ENCODE data around the gene IDI2.
"Not testable (repeated sequence)": the region's sequence is repeated elsewhere in the genome, so short reads cannot be mapped to it uniquely, and the experiment has no call there.

IDI2 gene

DNA sequence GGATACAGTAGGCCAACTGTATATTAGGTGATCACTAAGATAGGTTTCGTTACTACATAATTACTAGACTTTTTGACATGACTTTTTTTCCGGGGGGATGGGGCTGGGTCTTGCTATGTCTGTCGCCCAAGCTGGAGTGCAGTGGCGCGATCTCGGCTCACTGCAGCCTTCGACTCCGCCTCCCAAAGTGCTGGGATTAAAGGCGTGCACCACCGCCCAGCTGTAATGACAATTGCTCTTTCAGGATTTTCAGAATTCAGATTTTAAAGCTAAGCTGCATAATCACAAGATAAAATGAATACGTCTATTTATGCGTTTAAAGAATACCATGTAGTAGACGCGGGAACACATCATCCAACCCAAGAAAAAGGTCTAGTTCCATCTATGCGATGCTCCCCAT lies 22.3 kb upstream of the IDI2 start:
- DNase-seq (ENCODE audit: low read depth in 2 of 2): no peak

GRCh38 chr10:1045415-1045814 lies 19.8 kb upstream of the IDI2 start:
- no peak for DNase-seq (ENCODE audit: low read depth in 2 of 2)

GRCh38 chr10:1044964-1045363 lies 19.3 kb upstream of the IDI2 start:
- no peak for DNase-seq (ENCODE audit: low read depth in 2 of 2)

DNA sequence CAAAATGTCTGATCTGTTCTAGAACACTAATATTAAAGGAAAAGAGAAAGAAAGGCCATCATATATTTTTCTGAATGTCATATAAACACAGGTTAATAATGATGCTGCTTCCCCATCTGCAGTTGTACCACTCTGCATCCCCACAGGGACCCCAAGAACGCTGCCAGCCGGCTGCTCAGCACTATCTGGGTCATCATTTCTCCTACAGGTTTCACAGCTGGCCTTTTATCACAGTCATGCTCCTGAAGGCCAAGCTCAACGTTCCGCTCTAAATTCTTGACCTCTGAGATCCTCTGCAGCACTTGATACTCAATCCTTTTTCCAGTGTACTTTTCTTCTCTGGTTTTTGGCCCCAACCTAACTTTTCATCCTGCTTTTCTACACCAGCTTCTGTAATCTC lies 18.5 kb upstream of the IDI2 start:
- no peak for DNase-seq (ENCODE audit: low read depth in 2 of 2)

DNA sequence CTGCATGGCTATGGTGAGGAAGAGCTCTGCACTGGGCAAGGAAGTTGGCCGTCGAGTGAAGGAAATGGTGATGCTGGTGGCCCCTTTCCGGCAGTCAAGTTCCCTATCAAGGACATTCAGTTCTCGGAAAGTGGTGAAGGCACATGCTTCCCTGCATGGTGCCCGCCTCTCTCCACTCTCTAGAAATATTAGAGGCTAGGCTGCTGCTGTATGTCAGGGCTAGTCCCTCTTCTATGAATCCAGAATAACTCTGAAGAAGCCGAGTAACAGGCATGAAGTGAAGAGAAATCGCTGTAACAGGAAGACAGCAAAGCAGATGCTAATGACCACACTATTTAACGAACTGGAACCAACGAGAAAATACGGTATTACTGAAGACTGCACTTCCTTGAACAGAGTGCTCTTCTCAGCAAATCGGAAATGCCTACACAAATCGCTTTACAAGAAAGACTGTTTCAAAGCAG lies 17.9 kb upstream of the IDI2 start:
- no peak for DNase-seq (ENCODE audit: low read depth in 2 of 2)

- DNase-seq (ENCODE audit: low read depth in 2 of 2): no peak
Observed at GRCh38 chr10:1041514-1041913, 15.9 kb upstream of the IDI2 start.

- DNase-seq (ENCODE audit: low read depth in 2 of 2): no peak
Observed at GRCh38 chr10:1040133-1040532, 14.5 kb upstream of the IDI2 start.

GRCh38 chr10:1038769-1039168 lies 13.1 kb upstream of the IDI2 start:
- not testable (repeated sequence) for DNase-seq (ENCODE audit: low read depth in 2 of 2)

- no peak for DNase-seq (ENCODE audit: low read depth in 2 of 2)
Observed at GRCh38 chr10:1037098-1037497, 11.4 kb upstream of the IDI2 start.

DNA sequence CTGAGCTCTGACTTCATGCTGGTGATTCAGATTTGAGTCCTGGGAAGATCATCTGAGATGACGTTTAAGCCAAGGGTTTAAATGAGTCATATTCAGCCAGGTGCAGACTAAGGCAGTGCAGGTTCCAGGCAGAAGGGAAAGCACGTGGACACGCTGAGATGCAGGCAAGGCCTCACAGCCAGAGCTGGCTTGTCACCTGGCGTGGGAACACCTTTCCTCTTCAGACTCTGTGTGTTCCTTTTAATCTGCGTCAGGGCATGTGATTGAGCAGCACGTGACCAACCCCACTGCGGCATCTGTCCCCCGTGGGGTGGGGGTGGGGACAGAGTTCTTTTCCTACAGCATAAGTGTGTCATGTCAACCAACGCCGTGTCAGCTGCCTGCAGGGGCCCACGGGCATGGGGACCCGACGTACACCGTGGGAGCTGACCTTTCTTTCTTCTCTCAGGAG lies 10.7 kb upstream of the IDI2 start:
- no peak for DNase-seq (ENCODE audit: low read depth in 2 of 2)

DNA sequence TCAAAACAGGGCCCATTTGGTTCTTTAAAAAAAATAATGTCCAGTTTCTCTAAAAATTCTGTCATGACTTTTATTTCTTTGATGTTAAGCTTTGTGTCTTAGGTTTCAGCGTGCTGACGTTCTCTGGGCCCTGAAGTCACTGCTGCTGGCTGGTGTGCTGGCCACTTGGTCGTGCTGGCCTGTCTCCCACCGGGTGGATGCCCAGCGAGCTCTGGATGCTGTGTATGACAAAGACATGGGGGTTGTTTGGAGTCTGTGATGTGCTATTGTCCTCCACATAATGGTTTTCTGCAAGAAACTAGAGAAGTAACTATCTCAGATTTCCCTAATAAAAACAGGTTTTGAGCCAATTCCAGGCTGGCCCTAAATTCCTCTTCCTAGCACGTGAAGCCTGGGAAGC lies 9.5 kb upstream of the IDI2 start:
- DNase-seq (ENCODE audit: low read depth in 2 of 2): no peak

GRCh38 chr10:1034758-1035157 lies 9.1 kb upstream of the IDI2 start:
- DNase-seq (ENCODE audit: low read depth in 2 of 2): no peak

- DNase-seq (ENCODE audit: low read depth in 2 of 2): no peak
Observed at GRCh38 chr10:1033601-1034000, 7.9 kb upstream of the IDI2 start.

DNA sequence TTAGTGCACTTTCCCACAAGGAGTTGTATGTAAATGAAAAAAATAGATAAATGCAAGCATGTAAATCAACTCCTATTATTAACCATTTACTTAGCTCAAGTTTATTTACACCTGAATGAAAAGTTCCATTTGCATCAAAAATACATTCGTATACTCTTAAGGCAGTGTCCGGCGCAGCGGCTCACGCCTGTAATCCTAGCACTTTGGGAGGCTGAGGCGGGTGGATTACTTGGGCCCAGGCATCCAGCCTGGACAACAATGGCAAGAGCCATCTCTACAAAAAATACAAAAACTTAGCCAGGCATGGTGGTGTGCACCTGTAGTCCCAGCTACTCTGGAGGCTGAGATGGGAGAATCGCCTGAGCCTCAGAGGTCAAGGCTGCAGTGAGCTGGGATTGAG lies 4.2 kb upstream of the IDI2 start:
- DNase-seq (ENCODE audit: low read depth in 2 of 2): no peak

- no peak for DNase-seq (ENCODE audit: low read depth in 2 of 2)
Observed at GRCh38 chr10:1026578-1026977, 919 bp upstream of the IDI2 start.

GRCh38 chr10:1024103-1024502 lies 1.6 kb downstream of the IDI2 start:
- no peak for DNase-seq (ENCODE audit: low read depth in 2 of 2)

DNA sequence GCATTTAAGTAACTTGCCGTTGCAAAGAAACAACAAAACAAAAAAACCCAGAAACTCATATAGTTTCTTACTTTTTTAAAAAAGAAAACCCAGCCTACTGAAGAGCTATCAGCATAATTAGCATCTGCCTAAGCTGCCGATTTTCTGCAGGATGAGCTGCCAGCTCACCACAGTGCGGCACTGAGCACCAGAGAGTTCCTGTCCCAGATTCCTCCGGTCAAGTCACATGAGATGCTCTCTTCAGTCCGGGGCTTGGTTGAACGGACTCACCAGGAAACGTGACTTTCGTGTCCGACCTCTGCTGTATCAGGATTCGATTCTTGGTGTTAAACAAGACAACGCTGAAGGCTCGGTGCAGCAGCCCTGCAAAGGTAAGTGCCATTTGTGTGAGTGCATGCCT lies 3.2 kb downstream of the IDI2 start:
- DNase-seq (ENCODE audit: low read depth in 2 of 2): no peak

DNA sequence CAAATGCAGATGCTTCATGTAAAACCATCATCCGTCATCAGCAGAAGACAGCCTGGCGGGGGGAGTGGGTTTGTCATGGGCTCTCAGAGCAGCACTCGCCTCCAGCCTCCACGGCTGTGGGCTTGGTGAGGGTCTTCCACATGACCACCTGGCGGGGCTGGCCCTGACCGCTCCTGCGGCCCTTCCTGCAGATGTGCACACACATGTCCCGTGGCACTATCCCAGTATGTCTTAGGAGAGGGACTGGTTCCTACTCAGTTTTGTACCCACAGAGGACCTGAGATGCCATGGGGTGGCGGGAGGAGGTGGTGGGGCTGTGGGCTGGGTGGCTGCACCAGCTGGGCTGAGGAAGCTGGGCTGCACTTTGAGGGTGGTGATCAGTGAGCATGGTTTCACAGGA lies 4.7 kb downstream of the IDI2 start:
- DNase-seq (ENCODE audit: low read depth in 2 of 2): no peak

DNA sequence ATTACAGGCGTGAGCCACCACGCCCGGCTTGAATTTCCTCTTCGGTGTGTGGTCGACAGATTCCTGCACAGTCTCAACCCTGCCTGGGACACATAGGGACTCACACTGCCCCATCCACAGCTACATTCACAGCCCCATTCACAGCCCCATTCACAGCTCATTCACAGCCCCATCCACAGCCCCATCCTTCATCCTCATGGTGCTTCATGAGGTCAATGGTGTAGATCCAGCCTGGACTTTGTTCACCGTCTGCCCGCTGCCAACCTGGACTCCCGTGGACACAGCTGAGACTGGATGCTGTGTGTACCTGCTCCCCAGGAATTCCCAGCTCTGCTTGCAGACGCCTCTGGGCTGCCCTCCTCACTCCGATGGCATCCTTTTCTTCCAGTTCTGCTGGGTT lies 5.2 kb downstream of the IDI2 start:
- no peak for DNase-seq (ENCODE audit: low read depth in 2 of 2)

GRCh38 chr10:1019362-1019761 lies 6.3 kb downstream of the IDI2 start:
- DNase-seq (ENCODE audit: low read depth in 2 of 2): no peak

DNA sequence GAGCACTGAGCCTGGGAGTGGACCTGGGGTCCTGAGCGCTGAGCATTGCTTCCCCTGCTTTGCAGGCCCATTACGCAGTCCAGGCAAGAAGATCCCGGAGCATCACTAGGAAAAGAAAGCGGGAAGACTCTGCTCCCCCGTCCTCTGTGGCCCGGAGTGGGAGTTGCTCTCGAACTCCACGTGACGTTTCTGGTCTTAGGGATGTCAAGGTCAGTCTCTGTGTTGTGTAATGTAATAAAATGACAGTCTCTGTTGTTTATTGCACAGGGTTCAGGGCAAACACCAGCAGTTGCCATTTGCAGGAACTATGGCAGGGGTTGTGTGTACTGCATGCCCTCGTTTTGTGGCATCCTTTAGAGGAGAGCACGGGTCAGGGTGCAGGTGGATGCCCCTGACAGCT lies 10.0 kb downstream of the IDI2 start:
- no peak for DNase-seq (ENCODE audit: low read depth in 2 of 2)

GRCh38 chr10:1011696-1012095 lies 14.0 kb downstream of the IDI2 start:
- no peak for DNase-seq (ENCODE audit: low read depth in 2 of 2)

DNA sequence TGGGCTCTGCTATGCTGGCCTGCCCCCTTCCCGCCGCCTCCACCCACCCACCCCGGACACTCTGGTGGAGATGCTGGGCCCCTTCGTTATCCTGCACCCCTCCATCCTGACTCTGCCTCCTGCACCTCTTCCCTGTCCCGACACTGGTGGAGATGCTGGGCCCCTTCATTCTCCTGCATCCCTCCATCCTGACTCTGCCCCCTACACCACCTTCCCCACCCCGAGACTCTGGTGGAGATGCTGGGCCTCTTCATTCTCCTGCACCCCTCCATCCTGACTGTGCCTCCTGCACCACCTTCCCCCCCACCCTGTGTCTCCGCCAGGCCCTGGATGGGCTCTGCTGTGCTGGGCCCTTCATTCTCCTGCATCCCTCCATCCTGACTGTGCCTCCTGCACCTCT lies 15.0 kb downstream of the IDI2 start:
- DNase-seq (ENCODE audit: low read depth in 2 of 2): no peak

DNA sequence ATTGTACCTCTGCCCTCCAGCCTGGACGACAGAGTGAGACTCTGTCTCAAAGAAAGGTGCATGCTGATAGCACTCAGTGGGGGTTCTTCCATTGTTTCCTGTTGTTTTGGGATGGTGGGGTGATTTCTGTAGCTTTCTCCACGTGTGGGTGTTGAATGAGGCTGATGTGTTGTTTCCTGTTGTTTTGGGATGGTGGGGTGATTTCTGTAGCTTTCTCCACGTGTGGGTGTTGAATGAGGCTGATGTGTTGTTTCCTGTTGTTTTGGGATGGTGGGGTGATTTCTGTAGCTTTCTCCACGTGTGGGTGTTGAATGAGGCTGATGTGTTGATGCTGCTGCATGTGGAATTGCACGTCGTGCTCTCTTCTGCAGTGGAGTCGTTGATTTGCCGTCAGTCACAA lies 15.7 kb downstream of the IDI2 start:
- DNase-seq (ENCODE audit: low read depth in 2 of 2): not testable (repeated sequence)

DNA sequence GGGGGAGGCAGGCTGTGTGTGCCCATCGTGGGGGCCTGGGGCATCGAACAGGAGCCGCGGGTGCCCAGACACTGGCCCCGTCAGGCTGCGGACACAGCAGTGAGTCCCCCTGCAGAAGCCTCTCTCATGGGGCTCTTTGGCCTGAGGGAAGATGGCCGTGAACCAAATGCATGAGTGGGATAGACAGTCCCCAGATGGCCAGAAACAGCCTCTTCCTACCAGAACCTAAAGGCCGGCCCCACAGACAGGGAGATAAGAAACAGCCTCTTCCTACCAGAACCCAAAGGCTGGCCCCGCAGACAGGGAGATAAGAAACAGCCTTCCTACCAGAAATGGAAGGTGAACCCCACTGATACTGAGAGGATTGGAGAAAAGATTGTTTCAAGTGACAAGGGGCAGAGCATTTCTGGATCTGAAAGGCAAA lies 16.6 kb downstream of the IDI2 start:
- DNase-seq (ENCODE audit: low read depth in 2 of 2): no peak
